Fibroblast of pulmonary artery (primary cell): Measurements from ENCODE around the gene DNM1L.

Experiments
- DNase-seq: peaks from one replicate; pipeline ENCODE4 v3.0.0-alpha.2; 2010; ENCODE audit warnings: low read depth
- H3K4me3 ChIP-seq: replicated peaks from 2 replicates; pipeline ENCODE4 v1.5.1; 2011; ENCODE audit warnings: low read depth, mild to moderate bottlenecking, control low read depth, low read length, moderate library complexity
- TF ChIP-seq, protein P1 (sequence below): IDR thresholded peaks from 2 replicates; pipeline ENCODE4 v1.5.1; 2011; ENCODE audit warnings: mild to moderate bottlenecking, control low read depth, low read length, inconsistent platforms; ENCODE audit errors: missing control alignments

Gene DNM1L

DNA sequence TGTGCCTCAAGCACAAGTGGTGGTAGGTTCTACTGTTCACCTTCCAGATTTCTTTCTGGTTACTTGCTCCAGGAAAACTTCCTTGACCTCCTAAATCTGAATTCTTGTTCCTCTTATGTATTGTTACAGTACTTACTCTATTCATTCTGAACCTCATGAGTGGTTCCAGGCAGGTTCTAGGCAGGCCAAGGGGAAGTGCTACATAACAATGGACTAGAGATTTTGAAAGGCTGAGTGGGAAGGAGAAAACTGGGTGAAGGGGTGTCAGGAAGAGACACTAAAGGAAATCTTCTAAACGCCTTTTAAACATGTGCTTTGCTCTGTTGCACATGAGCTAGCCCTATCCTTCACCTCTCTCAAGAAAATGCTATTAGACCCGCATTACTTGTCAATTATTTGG is 75.0 kb downstream of the DNM1L start:
- DNase-seq = peak; percentile 28
- H3K4me3 ChIP-seq = peak overlapping the region; percentile 98
- TF ChIP-seq, protein P1, sequence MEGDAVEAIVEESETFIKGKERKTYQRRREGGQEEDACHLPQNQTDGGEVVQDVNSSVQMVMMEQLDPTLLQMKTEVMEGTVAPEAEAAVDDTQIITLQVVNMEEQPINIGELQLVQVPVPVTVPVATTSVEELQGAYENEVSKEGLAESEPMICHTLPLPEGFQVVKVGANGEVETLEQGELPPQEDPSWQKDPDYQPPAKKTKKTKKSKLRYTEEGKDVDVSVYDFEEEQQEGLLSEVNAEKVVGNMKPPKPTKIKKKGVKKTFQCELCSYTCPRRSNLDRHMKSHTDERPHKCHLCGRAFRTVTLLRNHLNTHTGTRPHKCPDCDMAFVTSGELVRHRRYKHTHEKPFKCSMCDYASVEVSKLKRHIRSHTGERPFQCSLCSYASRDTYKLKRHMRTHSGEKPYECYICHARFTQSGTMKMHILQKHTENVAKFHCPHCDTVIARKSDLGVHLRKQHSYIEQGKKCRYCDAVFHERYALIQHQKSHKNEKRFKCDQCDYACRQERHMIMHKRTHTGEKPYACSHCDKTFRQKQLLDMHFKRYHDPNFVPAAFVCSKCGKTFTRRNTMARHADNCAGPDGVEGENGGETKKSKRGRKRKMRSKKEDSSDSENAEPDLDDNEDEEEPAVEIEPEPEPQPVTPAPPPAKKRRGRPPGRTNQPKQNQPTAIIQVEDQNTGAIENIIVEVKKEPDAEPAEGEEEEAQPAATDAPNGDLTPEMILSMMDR = no peak

DNA sequence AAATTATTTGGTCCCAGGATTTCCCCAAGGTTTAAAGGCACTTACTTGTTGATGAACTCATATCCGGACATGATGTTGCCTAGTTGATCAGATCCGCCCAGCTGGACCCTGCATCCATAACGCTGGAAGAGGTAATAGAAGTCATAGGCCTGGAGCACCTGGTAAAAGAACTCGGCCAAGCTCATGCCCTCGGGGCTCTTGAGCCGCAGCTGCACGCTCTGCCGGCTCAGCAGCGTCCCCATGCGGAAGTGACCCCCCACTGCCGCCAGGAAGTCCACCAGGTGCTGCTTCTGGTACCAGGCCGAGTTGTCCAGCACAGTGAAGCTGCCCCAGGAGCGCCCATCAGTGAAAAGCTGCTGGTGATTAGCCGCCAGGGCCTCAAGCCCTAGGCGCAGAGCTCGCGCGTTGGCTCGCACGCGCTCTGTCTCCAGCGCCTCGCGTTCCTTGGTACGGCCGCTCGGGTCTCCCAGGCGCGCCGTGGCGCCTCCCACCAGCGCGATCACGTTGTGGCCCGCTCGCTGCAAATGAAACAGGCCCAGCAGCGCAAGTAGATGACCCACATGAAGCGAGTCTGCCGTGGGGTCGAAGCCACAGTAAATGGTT is 76.1 kb downstream of the DNM1L start:
- DNase-seq = peak; percentile 72
- peak overlapping the region; percentile 98 for H3K4me3 ChIP-seq
- TF ChIP-seq, protein P1 = peak; percentile 67

DNA sequence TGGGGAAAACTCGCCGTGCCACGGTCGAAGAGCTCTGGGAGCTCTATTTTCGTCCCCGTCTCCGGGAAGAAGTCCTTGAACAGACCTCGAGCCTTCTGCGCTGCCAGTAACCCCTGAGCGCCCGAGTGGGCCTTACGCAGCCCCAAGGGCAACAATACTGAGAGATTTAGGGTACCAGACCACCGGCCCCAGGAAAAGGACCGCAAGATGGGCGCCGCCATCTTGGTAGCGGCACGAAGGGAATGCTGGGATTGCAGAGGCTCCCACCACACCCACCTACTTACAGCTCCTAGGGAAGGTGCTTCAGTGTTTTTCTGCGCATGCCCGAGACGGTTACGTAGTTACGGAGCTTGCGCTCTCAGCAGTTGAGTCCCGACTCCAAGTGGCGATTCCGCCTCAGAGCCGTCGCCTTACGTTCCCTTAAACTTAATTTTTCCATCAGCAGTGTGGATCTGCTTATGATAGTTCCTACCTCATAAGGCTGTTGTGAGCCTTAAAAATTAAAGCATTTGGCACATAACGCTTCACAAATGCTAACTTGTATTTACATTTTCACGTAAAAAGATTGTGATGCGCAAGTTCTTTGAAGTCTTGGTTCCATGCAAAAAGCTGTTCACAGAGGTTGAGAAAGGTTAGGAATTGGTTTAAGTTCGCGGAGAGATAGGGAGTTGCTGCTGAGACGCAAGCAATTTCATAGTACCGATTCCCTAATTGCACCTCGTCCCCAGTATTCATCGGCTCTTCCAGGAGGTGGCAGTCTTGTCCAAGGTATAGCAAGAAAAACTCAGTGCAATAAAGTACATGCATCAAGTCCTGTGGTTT is 76.8 kb downstream of the DNM1L start, which contains the start of gene YARS2:
YARS2 (minus strand) TSS at position 244 of the 822 bp plus-strand sequence; CDS start at position 221, 23 bp downstream.
- DNase-seq = peak; percentile 99
- TF ChIP-seq, protein P1 = peak; percentile 83
- H3K4me3 ChIP-seq = peak within 1 kb of the TSS; percentile 98

DNA sequence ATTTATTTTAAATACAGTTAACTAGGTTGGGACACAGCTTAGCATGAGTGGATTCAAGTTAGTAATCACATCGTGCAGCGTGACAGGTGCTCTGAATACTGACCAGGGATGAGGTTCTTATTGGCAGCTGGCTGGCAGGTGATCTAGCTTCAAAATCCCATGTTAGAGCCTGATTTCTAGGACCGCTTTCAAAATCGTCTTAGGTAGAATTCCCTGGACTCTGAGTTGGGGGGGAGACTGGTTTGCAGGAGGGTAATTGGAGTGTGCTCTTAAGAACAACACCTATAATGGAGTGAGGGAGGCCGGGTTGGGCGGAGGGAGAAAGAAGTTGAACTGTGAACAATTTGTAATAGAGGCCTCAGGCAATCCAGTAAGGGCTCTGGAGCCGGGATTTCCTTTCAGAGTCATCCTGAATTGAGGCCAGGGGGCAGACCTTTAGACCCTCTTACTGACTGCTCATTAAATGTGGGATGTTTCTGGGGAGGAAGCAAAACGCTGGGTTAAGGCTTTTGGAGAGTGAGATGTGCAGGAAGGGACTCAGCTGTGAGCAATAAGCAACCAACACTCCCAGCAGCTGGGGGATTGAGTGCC is 77.5 kb downstream of the DNM1L start:
- DNase-seq = no peak
- TF ChIP-seq, protein P1 = no peak
- H3K4me3 ChIP-seq = peak overlapping the region; percentile 98

DNA sequence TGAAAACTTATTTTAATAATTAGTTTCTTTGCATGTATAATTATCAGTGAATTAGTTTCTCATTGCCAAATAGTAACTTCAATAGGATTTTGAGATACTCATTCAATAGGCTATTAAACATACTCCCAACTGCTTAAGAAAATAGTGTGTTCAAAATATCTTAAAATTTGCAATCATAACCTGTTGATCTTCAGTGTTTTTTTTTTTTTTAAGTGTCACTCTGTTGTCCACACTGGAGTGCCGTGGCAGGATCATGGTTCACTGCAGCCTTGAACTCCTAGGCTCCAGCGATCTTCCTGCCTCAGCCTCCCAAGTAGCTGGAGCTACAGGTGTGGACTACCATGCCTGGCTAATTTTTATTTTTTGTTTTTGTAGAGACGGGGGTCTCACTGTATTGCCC is 78.1 kb downstream of the DNM1L start:
- no peak overlapping the region for H3K4me3 ChIP-seq
- TF ChIP-seq, protein P1 = no peak
- no peak for DNase-seq

DNA sequence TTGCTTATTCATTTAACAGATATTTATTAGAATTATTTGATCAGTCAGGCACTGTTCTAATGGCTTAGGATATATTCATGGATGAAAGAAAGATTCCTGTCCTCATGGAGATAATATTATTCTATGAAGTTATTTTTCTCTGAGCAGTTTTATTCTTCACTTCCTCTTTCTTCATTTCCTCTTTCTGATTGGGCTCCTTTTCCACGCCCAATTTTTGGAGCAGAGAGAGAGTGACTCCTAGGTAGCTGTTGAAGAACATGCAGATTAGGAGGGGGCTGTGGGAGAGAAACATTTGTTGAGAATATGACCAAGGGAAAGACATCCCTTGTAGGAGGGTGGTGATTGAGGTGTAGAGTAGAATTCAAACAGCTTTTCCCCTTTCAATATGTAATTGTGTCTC is 82.6 kb downstream of the DNM1L start:
- TF ChIP-seq, protein P1 = no peak
- no peak for DNase-seq

More for the DNA sequence above, 82.6 kb downstream of the DNM1L start:
- no peak overlapping the region for H3K4me3 ChIP-seq
